Prostate gland (tissue), 2 donors: Measurements from ENCODE around the gene BRSK2.

Source experiments
- CTCF ChIP-seq, 4 experiments: fragments of 200-600 bp in 2 of 4; fragments of 450-650 bp in 2 of 4; sonication (generic) in 2 of 4; IDR thresholded peaks; 1 replicate in 3 of 4; 2 replicates in 1 of 4; pipeline ENCODE4 v1.5.1; 2016 to 2019; ENCODE audit warnings: antibody characterized with exemption in 4 of 4, mild to moderate bottlenecking in 2 of 4, moderate library complexity in 2 of 4
- POLR2A ChIP-seq: fragments of 450-650 bp; IDR thresholded peaks from one replicate; pipeline ENCODE4 v1.6.1; 2016; ENCODE audit warnings: antibody characterized with exemption, mild to moderate bottlenecking

GRCh38 chr11:1447845-1448825 lies 58.4 kb downstream of the BRSK2 start:
- no peak for TF ChIP-seq CTCF (IDR thresholded peaks at IDR 0.05)
- TF ChIP-seq POLR2A, result no peak
